SK-N-SH (cell line): ENCODE data around the gene PPP6R2. TPM values are rescaled to one million over a fixed set of nuclear protein-coding genes. Genes with fewer than 3 reads are reported as not detected.

Source experiments
- CTCF ChIA-PET: fragments of 300-600, 350-600 bp; formaldehyde crosslinking; extraction: SDS; loops from one replicate; lab custom pipeline; 2021; lab: Yijun Ruan, JAX
- POLR2A ChIA-PET: fragments of 350-600 bp; sonication (Branson Sonifier 250); formaldehyde crosslinking; extraction: SDS; loops from one replicate; lab custom pipeline; 2020; ENCODE audit warnings: antibody characterized with exemption, inconsistent platforms; lab: Yijun Ruan, JAX
- DNase-seq: peaks from one replicate; pipeline ENCODE4 v3.0.0; 2012
- H2AFZ ChIP-seq: fragments of 200-600 bp; sonication (generic); 2 replicates; pipeline ENCODE4 v1.8.1; 2016; ENCODE audit warnings: antibody characterized with exemption, mild to moderate bottlenecking, low read depth
- H3F3A ChIP-seq: fragments of 200-600 bp; sonication (generic); replicated peaks from 2 replicates; pipeline ENCODE3; 2016; ENCODE audit warnings: antibody characterized with exemption, mild to moderate bottlenecking; ENCODE audit not compliant: insufficient read depth
- H3K27ac ChIP-seq, 2 experiments: fragments of 200-500 bp in 1 of 2; fragments of 200-600 bp in 1 of 2; sonication (Bioruptor generic) in 1 of 2; sonication (generic), shearing (Covaris generic) in 1 of 2; 2 replicates each; pipeline versions ENCODE4 v1.5.1 to v1.6.1; 2014 to 2016; ENCODE audit warnings: low read depth in 2 of 2, inconsistent platforms in 1 of 2, low read length in 1 of 2, mild to moderate bottlenecking in 1 of 2, mixed read lengths in 1 of 2
- H3K27me3 ChIP-seq: fragments of 200-600 bp; sonication (generic), shearing (Covaris generic); 2 replicates; pipeline ENCODE4 v1.6.1; 2016; ENCODE audit warnings: mixed run types; ENCODE audit not compliant: insufficient read depth
- H3K36me3 ChIP-seq, 2 experiments: fragments of 200-500 bp in 1 of 2; fragments of 200-600 bp in 1 of 2; sonication (Bioruptor generic) in 1 of 2; sonication (generic) in 1 of 2; replicated peaks in 1 of 2; 2 replicates each; pipeline versions ENCODE3 to v1.5.1; 2014 to 2016; ENCODE audit warnings: low read length in 1 of 2, mild to moderate bottlenecking in 1 of 2; ENCODE audit not compliant: insufficient read depth in 2 of 2, control insufficient read depth in 1 of 2
- H3K4me1 ChIP-seq, 2 experiments: fragments of 200-500 bp in 1 of 2; fragments of 200-600 bp in 1 of 2; sonication (Bioruptor generic) in 1 of 2; sonication (generic), shearing (Covaris generic) in 1 of 2; 2 replicates each; pipeline versions ENCODE4 v1.5.1 to v1.6.1; 2014 to 2016; ENCODE audit warnings: low read depth in 1 of 2, low read length in 1 of 2, mixed run types in 1 of 2; ENCODE audit not compliant: insufficient read depth in 2 of 2, control insufficient read depth in 1 of 2
- H3K4me2 ChIP-seq: fragments of 200-600 bp; sonication (generic), shearing (Covaris generic); 2 replicates; pipeline ENCODE4 v1.6.1; 2017; ENCODE audit warnings: mixed run types
- H3K4me3 ChIP-seq, 2 experiments: fragments of 200-500 bp in 1 of 2; fragments of 200-600 bp in 1 of 2; sonication (Bioruptor generic) in 1 of 2; sonication (generic), shearing (Covaris generic) in 1 of 2; 2 replicates each; pipeline versions ENCODE4 v1.5.1 to v1.8.1; 2014 to 2016; ENCODE audit warnings: low read depth in 2 of 2, inconsistent platforms in 1 of 2, low read length in 1 of 2, mild to moderate bottlenecking in 1 of 2, mixed read lengths in 1 of 2, moderate library complexity in 1 of 2
- H3K79me2 ChIP-seq: fragments of 200-600 bp; sonication (generic); 2 replicates; pipeline ENCODE4 v1.8.1; 2017; ENCODE audit warnings: mild to moderate bottlenecking; ENCODE audit not compliant: insufficient read depth
- H3K9ac ChIP-seq: fragments of 200-600 bp; sonication (generic); 2 replicates; pipeline ENCODE4 v1.6.1; 2017; ENCODE audit warnings: mixed run types
- H3K9me2 ChIP-seq: fragments of 200-600 bp; sonication (generic); 2 replicates; pipeline ENCODE4 v1.6.1; 2017; ENCODE audit warnings: mixed run types
- H3K9me3 ChIP-seq: fragments of 200-600 bp; sonication (generic); 2 replicates; pipeline ENCODE4 v1.6.1; 2017; ENCODE audit warnings: mixed run types, mild to moderate bottlenecking, moderate library complexity
- H4K20me1 ChIP-seq: fragments of 200-600 bp; sonication (generic); 2 replicates; pipeline ENCODE4 v1.6.1; 2017; ENCODE audit warnings: mild to moderate bottlenecking, mixed run types; ENCODE audit not compliant: insufficient read depth
- CHD2 ChIP-seq: fragments of 150-350 bp; IDR thresholded peaks from 2 replicates; pipeline ENCODE4 v1.6.1; 2018; ENCODE audit warnings: low read length; ENCODE audit not compliant: partially characterized antibody
- EP300 ChIP-seq, 2 experiments: IDR thresholded peaks; 2 replicates each; pipeline versions ENCODE4 v1.4.0 to v1.6.1; 2012; ENCODE audit warnings: borderline replicate concordance in 1 of 2, low read depth in 1 of 2, low read length in 1 of 2
- FOSL2 ChIP-seq: IDR thresholded peaks from 2 replicates; pipeline ENCODE4 v1.4.0; 2012; ENCODE audit warnings: low read depth, mild to moderate bottlenecking, moderate library complexity, borderline replicate concordance
- FOXJ3 ChIP-seq: sonication (generic); formaldehyde crosslinking; IDR thresholded peaks from 2 replicates; pipeline ENCODE4 v1.5.1; 2020; ENCODE audit warnings: mild to moderate bottlenecking, missing genetic modification reagents
- GATA2 ChIP-seq: sonication (generic); formaldehyde crosslinking; IDR thresholded peaks from 2 replicates; pipeline ENCODE4 v1.5.0; 2020; ENCODE audit warnings: mild to moderate bottlenecking, missing genetic modification reagents
- MEF2A ChIP-seq: IDR thresholded peaks from 2 replicates; pipeline ENCODE4 v1.4.0; 2012; ENCODE audit warnings: low read depth, borderline replicate concordance
- MXI1 ChIP-seq: IDR thresholded peaks from 2 replicates; pipeline ENCODE4 v1.6.1; 2012; ENCODE audit warnings: mild to moderate bottlenecking, low read depth, low read length, improper control_type of control experiment
- RAD21 ChIP-seq: IDR thresholded peaks from 2 replicates; pipeline ENCODE4 v1.6.1; 2012; ENCODE audit warnings: mild to moderate bottlenecking, low read length
- RFX5 ChIP-seq: IDR thresholded peaks from 2 replicates; pipeline ENCODE4 v1.6.1; 2012; ENCODE audit warnings: mild to moderate bottlenecking, improper control_type of control experiment, low read length
- RXRA ChIP-seq: IDR thresholded peaks from 2 replicates; pipeline ENCODE4 v1.4.0; 2012; ENCODE audit warnings: low read depth, mild to moderate bottlenecking, borderline replicate concordance
- SIN3A ChIP-seq: IDR thresholded peaks from 2 replicates; pipeline ENCODE4 v1.6.1; 2012; ENCODE audit warnings: low read depth, mild to moderate bottlenecking, low read length, moderate library complexity, borderline replicate concordance
- SMC3 ChIP-seq: IDR thresholded peaks from 2 replicates; pipeline ENCODE4 v1.6.1; 2012; ENCODE audit warnings: low read depth, low read length, improper control_type of control experiment
- TAF1 ChIP-seq: IDR thresholded peaks from 2 replicates; pipeline ENCODE4 v1.6.1; 2012; ENCODE audit warnings: low read depth, mild to moderate bottlenecking, low read length, moderate library complexity, borderline replicate concordance
- TCF12 ChIP-seq: IDR thresholded peaks from 2 replicates; pipeline ENCODE4 v1.4.0; 2012
- TEAD4 ChIP-seq: IDR thresholded peaks from 2 replicates; pipeline ENCODE4 v1.4.0; 2012; ENCODE audit warnings: mild to moderate bottlenecking, borderline replicate concordance; ENCODE audit not compliant: insufficient read depth
- YY1 ChIP-seq: IDR thresholded peaks from 2 replicates; pipeline ENCODE4 v1.4.0; 2012; ENCODE audit warnings: low read depth, mild to moderate bottlenecking
- WGBS: methylation state at CpG from one replicate; pipeline ENCODE4 v1.1.6; 2017; ENCODE audit warnings: low lambda C conversion rate; 5-methylcytosine and 5-hydroxymethylcytosine counted together
- polyA plus RNA-seq, 3 experiments: library from polyadenylated mRNA; depleted of rRNA; stranded (reverse); fragments of >200 nt; gene quantifications; 2 replicates each; pipeline ENCODE4 v1.2.3, GENCODE V29; 2012
- TF ChIP-seq, protein P1 (sequence below): IDR thresholded peaks from 2 replicates; pipeline ENCODE4 v1.4.0; 2012; ENCODE audit warnings: low read depth, borderline replicate concordance
- TF ChIP-seq, protein P2 (sequence below): IDR thresholded peaks from 2 replicates; pipeline ENCODE4; 2012
- TF ChIP-seq, protein P3 (sequence below): fragments of 200-600 bp; sonication (generic); IDR thresholded peaks from 2 replicates; pipeline ENCODE4 v1.6.1; 2017; ENCODE audit warnings: antibody characterized with exemption, mild to moderate bottlenecking, moderate library complexity
- TF ChIP-seq, protein P4 (sequence below): fragments of 150-350 bp; IDR thresholded peaks from 2 replicates; pipeline ENCODE4 v1.6.1; 2016; ENCODE audit warnings: mild to moderate bottlenecking, low read depth, low read length
- TF ChIP-seq, protein P5 (sequence below): IDR thresholded peaks from 2 replicates; pipeline ENCODE4 v1.4.0; 2012; ENCODE audit warnings: low read depth

Gene PPP6R2
- polyA plus RNA-seq, 1 of the 3 experiments (the other 2 are of a cell fraction): 45.7 TPM

DNA sequence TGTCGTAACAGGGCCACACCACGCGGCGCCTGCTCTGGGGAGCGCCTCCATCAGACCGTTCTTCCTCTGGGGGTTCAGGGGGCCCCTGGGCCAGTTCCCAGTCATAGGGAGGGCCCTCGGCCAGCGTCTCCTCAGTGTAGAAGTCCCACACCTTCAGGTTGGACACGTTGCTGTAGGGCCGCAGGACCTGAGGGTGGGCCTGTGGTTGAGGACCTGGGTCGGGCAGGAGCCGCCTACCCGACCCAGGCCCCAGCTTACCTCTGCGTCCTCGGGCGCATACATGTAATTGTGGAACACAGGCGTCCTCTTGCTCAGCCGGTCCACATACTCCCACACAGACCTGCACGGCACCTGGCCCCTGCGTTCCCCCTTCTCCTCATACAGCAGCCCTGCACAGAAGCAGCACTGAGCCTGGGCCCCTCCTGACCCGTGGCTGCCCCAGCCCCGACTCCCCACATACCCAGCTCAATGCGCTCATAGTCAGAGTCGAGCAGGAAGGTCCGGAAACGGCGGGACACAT lies 111.5 kb downstream of the PPP6R2 start:
- H3K4me3 ChIP-seq: no peak overlapping the region
- H3K4me2 ChIP-seq: no peak overlapping the region
- H3K9me2 ChIP-seq: no peaks in the 10 kb centered on the region
- DNase-seq: no peak
- no peaks in the 10 kb centered on the region for H3K9me3 ChIP-seq
- H2AFZ ChIP-seq: no peak overlapping the region
- POLR2A ChIA-PET: interaction anchor here (0.7 kb wide), 1 partner anchor 282 kb away, joined by 3 read pairs; no protein-coding TSS in a partner anchor
- WGBS: 97% methylated on average over 14 of the region's 27 CpGs
- H3K27me3 ChIP-seq: no peaks in the 10 kb centered on the region
- H3K4me1 ChIP-seq: no peaks in the 10 kb centered on the region
- peaks cover 2% of the 10 kb centered on the region; the same call in 1 of the 2 replicates for H3K79me2 ChIP-seq
- H4K20me1 ChIP-seq: no peaks in the 10 kb centered on the region
- peaks cover 12% of the 10 kb centered on the region for H3F3A ChIP-seq
- H3K9ac ChIP-seq: no peak overlapping the region
- peaks cover 23 to 41% of the 10 kb centered on the region in 2 experiments for H3K36me3 ChIP-seq
- no peak for TF ChIP-seq RFX5
- TF ChIP-seq RAD21: no peak
- no peak for TF ChIP-seq FOSL2
- no peak for TF ChIP-seq MEF2A
- TF ChIP-seq, protein P1, sequence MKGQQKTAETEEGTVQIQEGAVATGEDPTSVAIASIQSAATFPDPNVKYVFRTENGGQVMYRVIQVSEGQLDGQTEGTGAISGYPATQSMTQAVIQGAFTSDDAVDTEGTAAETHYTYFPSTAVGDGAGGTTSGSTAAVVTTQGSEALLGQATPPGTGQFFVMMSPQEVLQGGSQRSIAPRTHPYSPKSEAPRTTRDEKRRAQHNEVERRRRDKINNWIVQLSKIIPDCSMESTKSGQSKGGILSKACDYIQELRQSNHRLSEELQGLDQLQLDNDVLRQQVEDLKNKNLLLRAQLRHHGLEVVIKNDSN: no peak
- no peak for TF ChIP-seq MXI1
- no peak for TF ChIP-seq SMC3
- no peak for TF ChIP-seq GATA2 (CRISPR knock-in tag)
- no peak for TF ChIP-seq TEAD4
- TF ChIP-seq TAF1: no peak
- TF ChIP-seq RXRA: no peak
- TF ChIP-seq CHD2: no peak
- H3K27ac ChIP-seq: no peak overlapping the region
- CTCF ChIA-PET: interaction anchor here (1.2 to 1.3 kb wide), 2 partner anchors 12 to 108 kb away, joined by 3 to 4 read pairs; partner anchors contain the start of gene SYCE3

DNA sequence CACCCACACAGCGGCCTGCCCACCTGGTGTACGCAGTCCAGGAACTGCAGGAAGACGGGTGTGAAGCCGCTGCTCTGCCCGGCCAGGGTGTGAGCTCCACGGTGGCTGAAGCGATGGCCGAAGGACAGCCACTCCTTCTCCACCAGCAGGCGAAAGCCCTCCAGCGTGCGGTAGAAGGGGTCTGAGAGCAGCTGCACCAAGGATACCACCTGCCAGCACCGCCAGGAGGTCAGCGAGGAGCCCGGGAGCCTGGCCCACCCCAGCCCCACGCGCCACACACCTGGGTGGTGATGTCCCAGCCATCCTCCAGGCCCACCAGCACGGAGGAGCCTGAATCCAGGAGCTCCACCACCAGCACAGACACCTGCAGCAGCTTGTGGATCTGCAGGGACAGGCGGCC lies 112.1 kb downstream of the PPP6R2 start:
- Histone ChIP-seq H3F3A (peaks cover 12% of the 10 kb centered on the region), H4K20me1 (no peaks in the 10 kb centered on the region), H2AFZ (no peak overlapping the region), H3K9ac (no peak overlapping the region), H3K27me3 (no peaks in the 10 kb centered on the region), H3K79me2 (peaks cover 2% of the 10 kb centered on the region; the same call in 1 of the 2 replicates), H3K27ac (no peak overlapping the region), H3K4me3 (no peak overlapping the region), H3K36me3 (peaks cover 23 to 46% of the 10 kb centered on the region in 2 experiments), H3K9me2 (no peaks in the 10 kb centered on the region), H3K4me1 (no peaks in the 10 kb centered on the region), H3K4me2 (no peak overlapping the region), H3K9me3 (no peaks in the 10 kb centered on the region)
- POLR2A ChIA-PET: no interaction called here
- 95% methylated on average over 4 of the region's 18 CpGs for WGBS
- CTCF ChIA-PET: interaction anchor here (1.3 to 2.1 kb wide), 2 partner anchors 10 to 11 kb away, joined by 4 to 7 read pairs; no protein-coding TSS in a partner anchor
- DNase-seq: no peak
- TF ChIP-seq, protein P2, sequence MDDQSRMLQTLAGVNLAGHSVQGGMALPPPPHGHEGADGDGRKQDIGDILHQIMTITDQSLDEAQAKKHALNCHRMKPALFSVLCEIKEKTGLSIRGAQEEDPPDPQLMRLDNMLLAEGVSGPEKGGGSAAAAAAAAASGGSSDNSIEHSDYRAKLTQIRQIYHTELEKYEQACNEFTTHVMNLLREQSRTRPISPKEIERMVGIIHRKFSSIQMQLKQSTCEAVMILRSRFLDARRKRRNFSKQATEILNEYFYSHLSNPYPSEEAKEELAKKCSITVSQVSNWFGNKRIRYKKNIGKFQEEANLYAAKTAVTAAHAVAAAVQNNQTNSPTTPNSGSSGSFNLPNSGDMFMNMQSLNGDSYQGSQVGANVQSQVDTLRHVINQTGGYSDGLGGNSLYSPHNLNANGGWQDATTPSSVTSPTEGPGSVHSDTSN: no peak
- TF ChIP-seq, protein P3, sequence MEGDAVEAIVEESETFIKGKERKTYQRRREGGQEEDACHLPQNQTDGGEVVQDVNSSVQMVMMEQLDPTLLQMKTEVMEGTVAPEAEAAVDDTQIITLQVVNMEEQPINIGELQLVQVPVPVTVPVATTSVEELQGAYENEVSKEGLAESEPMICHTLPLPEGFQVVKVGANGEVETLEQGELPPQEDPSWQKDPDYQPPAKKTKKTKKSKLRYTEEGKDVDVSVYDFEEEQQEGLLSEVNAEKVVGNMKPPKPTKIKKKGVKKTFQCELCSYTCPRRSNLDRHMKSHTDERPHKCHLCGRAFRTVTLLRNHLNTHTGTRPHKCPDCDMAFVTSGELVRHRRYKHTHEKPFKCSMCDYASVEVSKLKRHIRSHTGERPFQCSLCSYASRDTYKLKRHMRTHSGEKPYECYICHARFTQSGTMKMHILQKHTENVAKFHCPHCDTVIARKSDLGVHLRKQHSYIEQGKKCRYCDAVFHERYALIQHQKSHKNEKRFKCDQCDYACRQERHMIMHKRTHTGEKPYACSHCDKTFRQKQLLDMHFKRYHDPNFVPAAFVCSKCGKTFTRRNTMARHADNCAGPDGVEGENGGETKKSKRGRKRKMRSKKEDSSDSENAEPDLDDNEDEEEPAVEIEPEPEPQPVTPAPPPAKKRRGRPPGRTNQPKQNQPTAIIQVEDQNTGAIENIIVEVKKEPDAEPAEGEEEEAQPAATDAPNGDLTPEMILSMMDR: no peak
- TF ChIP-seq TCF12 (no peak), YY1 (no peak), FOXJ3 (no peak), FOSL2 (no peak), EP300 (IDR thresholded peaks at IDR 0.05; ENCODE audit: borderline replicate concordance in 1 of 2, low read depth in 1 of 2, low read length in 1 of 2) (no peak), SIN3A (no peak)
- TF ChIP-seq, protein P4, sequence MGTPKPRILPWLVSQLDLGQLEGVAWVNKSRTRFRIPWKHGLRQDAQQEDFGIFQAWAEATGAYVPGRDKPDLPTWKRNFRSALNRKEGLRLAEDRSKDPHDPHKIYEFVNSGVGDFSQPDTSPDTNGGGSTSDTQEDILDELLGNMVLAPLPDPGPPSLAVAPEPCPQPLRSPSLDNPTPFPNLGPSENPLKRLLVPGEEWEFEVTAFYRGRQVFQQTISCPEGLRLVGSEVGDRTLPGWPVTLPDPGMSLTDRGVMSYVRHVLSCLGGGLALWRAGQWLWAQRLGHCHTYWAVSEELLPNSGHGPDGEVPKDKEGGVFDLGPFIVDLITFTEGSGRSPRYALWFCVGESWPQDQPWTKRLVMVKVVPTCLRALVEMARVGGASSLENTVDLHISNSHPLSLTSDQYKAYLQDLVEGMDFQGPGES: no peak
- TF ChIP-seq, protein P5, sequence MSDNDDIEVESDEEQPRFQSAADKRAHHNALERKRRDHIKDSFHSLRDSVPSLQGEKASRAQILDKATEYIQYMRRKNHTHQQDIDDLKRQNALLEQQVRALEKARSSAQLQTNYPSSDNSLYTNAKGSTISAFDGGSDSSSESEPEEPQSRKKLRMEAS: no peak
